GM12878 (cell line): Measurements from ENCODE around the gene PLPPR1. TPM values are rescaled to one million over a fixed set of nuclear protein-coding genes. Genes with fewer than 3 reads are reported as not detected.

Experiments used
- ATAC-seq: fragments of 200-7000 bp; cut with Tn5 transposase; 3 replicates; pipeline ENCODE4 v1.9.1; 2020; ENCODE audit warnings: mild to moderate bottlenecking, moderate library complexity
- BruUV-seq: library from RNA; stranded (reverse); fragments of 400-500 nt; replicated peaks from 2 replicates; lab custom pipeline; 2021; lab: Mats Ljungman, UMichigan
- CTCF ChIA-PET: fragments of 300-600 bp; sonication (Branson Sonifier 250); formaldehyde crosslinking; extraction: SDS; loops from one replicate; lab custom pipeline; 2021; ENCODE audit warnings: inconsistent platforms; lab: Yijun Ruan, JAX
- POLR2A ChIA-PET: fragments of 350-600 bp; formaldehyde crosslinking; extraction: SDS; loops from one replicate; lab custom pipeline; 2021; ENCODE audit warnings: inconsistent platforms; lab: Charles Lee
- RAD21 ChIA-PET: fragments of 300-600 bp; sonication (Branson Sonifier 250); formaldehyde crosslinking; loops from one replicate; lab custom pipeline; 2023; ENCODE audit warnings: antibody characterized with exemption; ENCODE audit not compliant: unreplicated experiment; lab: Charles Lee
- SMC1A ChIA-PET: fragments of 300-600 bp; sonication (Branson Sonifier 250); formaldehyde crosslinking; loops from one replicate; lab custom pipeline; 2023; ENCODE audit not compliant: unreplicated experiment, uncharacterized antibody; lab: Charles Lee
- DNase-seq: peaks from one replicate; pipeline ENCODE4 v3.0.0-alpha.2; 2011; ENCODE audit warnings: low read depth, low spot score
- FAIRE-seq: peaks from 3 replicates; lab custom pipeline; 2011; peaks lifted over from hg19 to GRCh38; lab: Jason Lieb, UNC
- H2AFZ ChIP-seq: 2 replicates; pipeline ENCODE4 v1.6.0; 2011; ENCODE audit warnings: low read depth, low read length, control low read depth; ENCODE audit not compliant: control insufficient read depth
- H3K27ac ChIP-seq: 2 replicates; pipeline ENCODE4 v1.5.1; 2011; ENCODE audit warnings: control low read depth; ENCODE audit not compliant: control insufficient read depth, insufficient read depth
- H3K27me3 ChIP-seq, 2 experiments: replicated peaks in 1 of 2; 2 replicates each; pipeline versions ENCODE4 v1.6.0 to v1.6.1; 2011; ENCODE audit warnings: low read length in 1 of 2; ENCODE audit not compliant: control insufficient read depth in 2 of 2, insufficient read depth in 2 of 2
- H3K36me3 ChIP-seq, 2 experiments: 2 replicates each; pipeline ENCODE4 v1.5.1; 2011; ENCODE audit warnings: low read length in 1 of 2; ENCODE audit not compliant: control insufficient read depth in 2 of 2, insufficient read depth in 2 of 2
- H3K4me1 ChIP-seq: 2 replicates; pipeline ENCODE4 v1.6.1; 2011; ENCODE audit warnings: mild to moderate bottlenecking, low read length, moderate library complexity, mixed read lengths; ENCODE audit not compliant: control insufficient read depth, insufficient read depth
- H3K4me2 ChIP-seq: 2 replicates; pipeline ENCODE4 v1.6.0; 2011; ENCODE audit warnings: control low read depth; ENCODE audit not compliant: control insufficient read depth, insufficient read depth
- H3K4me3 ChIP-seq: fragments of 200-600 bp; sonication (generic); 2 replicates; pipeline ENCODE4 v1.5.1; 2016
- H3K79me2 ChIP-seq: 2 replicates; pipeline ENCODE4 v1.6.0; 2011; ENCODE audit warnings: low read length; ENCODE audit not compliant: control insufficient read depth, insufficient read depth
- H3K9ac ChIP-seq: 2 replicates; pipeline ENCODE4 v1.8.0; 2011; ENCODE audit warnings: low read length, control low read depth, mixed read lengths; ENCODE audit not compliant: control insufficient read depth, insufficient read depth
- H3K9me3 ChIP-seq: replicated peaks from 3 replicates; pipeline ENCODE4 v1.5.1; 2011; ENCODE audit warnings: mild to moderate bottlenecking, low read length; ENCODE audit not compliant: control insufficient read depth, insufficient read depth
- H4K20me1 ChIP-seq: 2 replicates; pipeline ENCODE4 v1.6.0; 2011; ENCODE audit not compliant: control insufficient read depth, insufficient read depth
- BACH1 ChIP-seq: fragments of 450-650 bp; IDR thresholded peaks from 2 replicates; pipeline ENCODE4 v1.6.1; 2017; ENCODE audit warnings: mild to moderate bottlenecking, borderline replicate concordance
- CBX5 ChIP-seq: sonication (generic); IDR thresholded peaks from 2 replicates; pipeline ENCODE4 v1.6.1; 2016; ENCODE audit warnings: low read depth, moderate library complexity, mild to moderate bottlenecking, inconsistent platforms
- EP300 ChIP-seq, 2 experiments: fragments of 150-350 bp in 1 of 2; IDR thresholded peaks; 2 replicates each; pipeline ENCODE4 v1.6.1; 2011 to 2012; ENCODE audit warnings: low read depth in 2 of 2, low read length in 2 of 2, borderline replicate concordance in 1 of 2, improper control_type of control experiment in 1 of 2, inconsistent platforms in 1 of 2; ENCODE audit not compliant: control insufficient read depth in 1 of 2
- HDGF ChIP-seq: fragments of 450-650 bp; IDR thresholded peaks from 2 replicates; pipeline ENCODE4 v1.6.1; 2016; ENCODE audit warnings: antibody characterized with exemption
- JUND ChIP-seq: IDR thresholded peaks from 2 replicates; pipeline ENCODE4 v1.6.1; 2012; ENCODE audit warnings: low read depth, mild to moderate bottlenecking, low read length, improper control_type of control experiment, moderate library complexity
- MEF2B ChIP-seq: fragments of 450-650 bp; IDR thresholded peaks from 2 replicates; pipeline ENCODE4 v1.6.1; 2018; ENCODE audit warnings: mild to moderate bottlenecking, moderate library complexity; ENCODE audit not compliant: partially characterized antibody, poor library complexity, severe bottlenecking
- MTA2 ChIP-seq: fragments of 450-650 bp; IDR thresholded peaks from 2 replicates; pipeline ENCODE4 v1.6.1; 2016; ENCODE audit warnings: low read depth, mild to moderate bottlenecking, moderate library complexity
- MXI1 ChIP-seq: fragments of 150-350 bp; IDR thresholded peaks from 2 replicates; pipeline ENCODE4 v1.6.1; 2011; ENCODE audit warnings: low read depth, mild to moderate bottlenecking, inconsistent platforms, low read length, improper control_type of control experiment
- NR2C1 ChIP-seq: fragments of 450-650 bp; IDR thresholded peaks from 2 replicates; pipeline ENCODE4 v1.6.1; 2017; ENCODE audit warnings: antibody characterized with exemption, mild to moderate bottlenecking, moderate library complexity
- POLR2AphosphoS5 ChIP-seq: IDR thresholded peaks from 2 replicates; pipeline ENCODE4 v1.6.1; 2011; ENCODE audit warnings: mild to moderate bottlenecking, low read length, inconsistent platforms
- RFX5 ChIP-seq: IDR thresholded peaks from 2 replicates; pipeline ENCODE4 v1.6.1; 2011; ENCODE audit warnings: low read depth, low read length, improper control_type of control experiment
- RUNX3 ChIP-seq: IDR thresholded peaks from 2 replicates; pipeline ENCODE4 v1.6.1; 2012; ENCODE audit warnings: low read length, inconsistent platforms
- SMAD5 ChIP-seq: IDR thresholded peaks from 2 replicates; pipeline ENCODE4 v1.6.1; 2016; ENCODE audit warnings: antibody characterized with exemption, low read depth
- SPI1 ChIP-seq: IDR thresholded peaks from 2 replicates; pipeline ENCODE4 v1.6.1; 2011; ENCODE audit warnings: low read depth, mild to moderate bottlenecking, low read length, moderate library complexity, borderline replicate concordance; ENCODE audit not compliant: insufficient read depth
- SREBF1 ChIP-seq: IDR thresholded peaks from 2 replicates; pipeline ENCODE4 v1.6.1; 2012; ENCODE audit warnings: mild to moderate bottlenecking, low read length
- TAF1 ChIP-seq: IDR thresholded peaks from 2 replicates; pipeline ENCODE4 v1.6.1; 2011; ENCODE audit warnings: mild to moderate bottlenecking, low read depth, low read length, borderline replicate concordance
- ZNF24 ChIP-seq: fragments of 450-650 bp; IDR thresholded peaks from 2 replicates; pipeline ENCODE4 v1.6.1; 2017; ENCODE audit warnings: antibody characterized with exemption, mild to moderate bottlenecking
- WGBS: methylation state at CpG from one replicate; pipeline ENCODE4 v1.1.6; 2016; ENCODE audit warnings: low lambda C conversion rate; ENCODE audit not compliant: insufficient replicate concordance, insufficient coverage; ENCODE audit errors: missing lambda C conversion rate; 5-methylcytosine and 5-hydroxymethylcytosine counted together
- in situ Hi-C: fragments of 300-500 bp; cut with MboI; formaldehyde crosslinking; loops from 9 replicates; pipeline ENCODE4 v1.14.3; 2018; ENCODE audit warnings: mixed read lengths
- intact Hi-C: fragments of 100-400 bp; cut with micrococcal nuclease; formaldehyde crosslinking; loops from one replicate; pipeline ENCODE4 v1.14.2; 2022; ENCODE audit not compliant: unreplicated experiment
- polyA plus RNA-seq, 11 experiments: library from polyadenylated mRNA; depleted of rRNA in 4 of 11; unstranded in 6 of 11; stranded (reverse) in 5 of 11; fragments of >200 nt; fragmentation: Nextera tagmentation in 4 of 11; fragmentation: Illumina TruSeq in 1 of 11; extraction: Ambion mirVana in 4 of 11; extraction: Trizol in 1 of 11; gene quantifications; 1 replicate in 1 of 11; 2 replicates in 10 of 11; pipeline versions ENCODE4 v1.2.1 to v1.2.3, GENCODE V29; 2011 to 2016; ENCODE audit warnings: inconsistent platforms in 2 of 11, missing spikeins in 2 of 11, low read depth in 1 of 11
- total RNA-seq, 4 experiments: library from RNA; depleted of rRNA in 3 of 4; stranded (reverse); fragments of >200 nt in 3 of 4; fragmentation: Illumina TruSeq in 1 of 4; extraction: Trizol in 1 of 4; gene quantifications; 2 replicates each; pipeline versions ENCODE4 v1.2.1 to v1.2.3, GENCODE V29; 2013 to 2021
- TF ChIP-seq, protein P1 (sequence below): IDR thresholded peaks from 2 replicates; pipeline ENCODE4 v1.6.1; 2012; ENCODE audit warnings: low read depth, low read length, improper control_type of control experiment
- TF ChIP-seq, protein P2 (sequence below): fragments of 450-650 bp; conservative IDR thresholded peaks from 2 replicates; pipeline ENCODE4 v1.6.1; 2017; ENCODE audit warnings: mild to moderate bottlenecking, moderate library complexity

The PLPPR1 gene
- total and polyA plus RNA-seq, 10 of the 15 experiments (the other 5 are each of a cell fraction or from before 2014, with no cell fraction given), result 0.69 TPM; not detected in 9

DNA sequence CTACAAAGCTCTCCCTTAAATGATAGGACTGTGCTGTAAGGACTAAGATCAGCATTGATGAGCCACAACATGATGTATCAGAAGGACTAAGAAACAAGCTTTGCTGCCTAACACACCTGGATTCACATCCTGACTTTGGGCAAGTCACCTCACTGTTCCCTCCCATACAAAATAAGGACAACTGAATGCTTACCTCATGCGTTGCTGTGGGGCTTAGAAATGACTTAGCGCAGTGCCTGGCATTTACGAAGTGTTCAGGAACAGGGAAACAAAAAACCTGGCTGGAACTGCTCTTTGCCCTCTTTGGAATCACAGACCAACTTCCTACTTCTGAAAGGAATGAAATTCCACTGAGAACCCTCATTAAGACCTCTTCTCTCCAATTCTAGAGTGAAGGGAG is 242.6 kb downstream of the PLPPR1 start (continued):
- no peak for TF ChIP-seq POLR2AphosphoS5

DNA sequence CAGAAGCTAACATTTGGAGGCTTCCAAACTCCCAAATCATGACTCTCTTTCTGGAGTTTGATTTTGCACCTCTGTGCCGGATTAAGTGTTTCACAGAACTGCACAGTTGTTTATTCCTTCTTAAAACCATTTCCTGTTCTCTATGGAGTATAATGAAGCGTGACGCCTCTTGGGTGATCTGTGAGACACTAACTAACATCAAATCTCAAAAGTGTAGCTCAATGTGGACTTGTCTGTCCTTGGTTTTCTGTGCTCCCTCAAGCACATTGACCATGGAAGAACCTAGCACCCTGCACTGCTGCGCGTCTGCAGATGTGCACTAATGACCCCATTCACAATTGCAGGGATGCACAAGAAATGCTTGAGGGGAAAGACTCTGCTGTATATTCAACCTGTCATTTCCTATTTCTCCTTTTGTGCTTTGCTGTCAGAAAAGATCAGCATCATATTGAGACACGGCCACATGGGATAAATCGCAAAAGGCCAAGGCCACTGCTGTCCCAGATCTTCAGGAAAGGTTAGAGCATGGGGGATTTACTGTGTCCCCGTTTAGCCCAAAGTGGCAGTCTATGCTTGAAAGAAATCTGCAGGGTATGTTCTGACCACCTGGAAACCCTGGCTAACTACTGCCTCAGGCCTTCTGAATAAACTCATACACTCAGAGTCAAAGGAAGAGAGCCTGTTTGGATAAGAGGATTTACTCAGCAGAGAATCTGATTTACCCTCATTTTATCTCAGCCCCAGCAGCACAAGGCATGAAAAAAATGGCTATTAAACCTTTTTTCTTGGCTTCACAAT is 246.6 kb downstream of the PLPPR1 start:
- H4K20me1 ChIP-seq, result no peaks in the 10 kb centered on the region
- H3K9me3 ChIP-seq, result no peaks in the 10 kb centered on the region
- H3K36me3 ChIP-seq, result no peaks in the 10 kb centered on the region
- ATAC-seq, result no peak
- H2AFZ ChIP-seq, result no peak overlapping the region
- H3K27me3 ChIP-seq, result no peaks in the 10 kb centered on the region
- SMC1A ChIA-PET, result interaction anchor here (1.4 kb wide), 1 partner anchor 33 kb away, joined by 3 read pairs; no protein-coding TSS in a partner anchor
- POLR2A ChIA-PET, result no interaction called here
- no peak overlapping the region for H3K9ac ChIP-seq
- H3K4me2 ChIP-seq, result no peak overlapping the region
- TF ChIP-seq MXI1 (no peak), SMAD5 (no peak), MEF2B (no peak), POLR2AphosphoS5 (no peak), SPI1 (no peak), ZNF24 (no peak), HDGF (no peak), NR2C1 (no peak), BACH1 (no peak), JUND (no peak), SREBF1 (no peak), EP300 (IDR thresholded peaks at IDR 0.05; ENCODE audit: borderline replicate concordance in 1 of 2, control insufficient read depth in 1 of 2, low read depth in 2 of 2, low read length in 2 of 2) (no peak), RUNX3 (no peak), TAF1 (no peak), CBX5 (no peak), RFX5 (no peak), MTA2 (no peak)
- TF ChIP-seq, protein P1, sequence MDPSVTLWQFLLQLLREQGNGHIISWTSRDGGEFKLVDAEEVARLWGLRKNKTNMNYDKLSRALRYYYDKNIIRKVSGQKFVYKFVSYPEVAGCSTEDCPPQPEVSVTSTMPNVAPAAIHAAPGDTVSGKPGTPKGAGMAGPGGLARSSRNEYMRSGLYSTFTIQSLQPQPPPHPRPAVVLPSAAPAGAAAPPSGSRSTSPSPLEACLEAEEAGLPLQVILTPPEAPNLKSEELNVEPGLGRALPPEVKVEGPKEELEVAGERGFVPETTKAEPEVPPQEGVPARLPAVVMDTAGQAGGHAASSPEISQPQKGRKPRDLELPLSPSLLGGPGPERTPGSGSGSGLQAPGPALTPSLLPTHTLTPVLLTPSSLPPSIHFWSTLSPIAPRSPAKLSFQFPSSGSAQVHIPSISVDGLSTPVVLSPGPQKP, result no peak
- TF ChIP-seq, protein P2, sequence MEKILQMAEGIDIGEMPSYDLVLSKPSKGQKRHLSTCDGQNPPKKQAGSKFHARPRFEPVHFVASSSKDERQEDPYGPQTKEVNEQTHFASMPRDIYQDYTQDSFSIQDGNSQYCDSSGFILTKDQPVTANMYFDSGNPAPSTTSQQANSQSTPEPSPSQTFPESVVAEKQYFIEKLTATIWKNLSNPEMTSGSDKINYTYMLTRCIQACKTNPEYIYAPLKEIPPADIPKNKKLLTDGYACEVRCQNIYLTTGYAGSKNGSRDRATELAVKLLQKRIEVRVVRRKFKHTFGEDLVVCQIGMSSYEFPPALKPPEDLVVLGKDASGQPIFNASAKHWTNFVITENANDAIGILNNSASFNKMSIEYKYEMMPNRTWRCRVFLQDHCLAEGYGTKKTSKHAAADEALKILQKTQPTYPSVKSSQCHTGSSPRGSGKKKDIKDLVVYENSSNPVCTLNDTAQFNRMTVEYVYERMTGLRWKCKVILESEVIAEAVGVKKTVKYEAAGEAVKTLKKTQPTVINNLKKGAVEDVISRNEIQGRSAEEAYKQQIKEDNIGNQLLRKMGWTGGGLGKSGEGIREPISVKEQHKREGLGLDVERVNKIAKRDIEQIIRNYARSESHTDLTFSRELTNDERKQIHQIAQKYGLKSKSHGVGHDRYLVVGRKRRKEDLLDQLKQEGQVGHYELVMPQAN, result no peak
- TF ChIP-seq, all 136 proteins: peak for 0
- H3K4me3 ChIP-seq, result no peak overlapping the region
- intact Hi-C loops (no loop called here), in situ Hi-C loops (no loop called here)
- FAIRE-seq (no peak), DNase-seq (no peak)
- ChIA-PET RAD21 (no interaction called here), CTCF (no interaction called here)
- no TSS peak for BruUV-seq
- no peaks in the 10 kb centered on the region for H3K79me2 ChIP-seq
- H3K27ac ChIP-seq, result no peak overlapping the region
- WGBS, result 45% methylated on average over 8 of the region's 8 CpGs
- no peaks in the 10 kb centered on the region for H3K4me1 ChIP-seq
